H9 (cell line): ENCODE data around the gene MYH9. TPM values are rescaled to one million over a fixed set of nuclear protein-coding genes. Genes with fewer than 3 reads are reported as not detected.
"Not testable (repeated sequence)": the region's sequence is repeated elsewhere in the genome, so short reads cannot be mapped to it uniquely, and the experiment has no call there.

ENCODE experiments used
- DNase-seq: peaks from one replicate; pipeline ENCODE4 v3.0.0-alpha.2; 2017
- H2AFZ ChIP-seq: one replicate; pipeline ENCODE4 v1.6.1; 2013; ENCODE audit warnings: mild to moderate bottlenecking, low read length, control low read depth, moderate library complexity
- H2AK5ac ChIP-seq: 2 replicates; pipeline ENCODE4 v1.6.1; 2013; ENCODE audit warnings: low read length, control low read depth, mixed read lengths; ENCODE audit not compliant: insufficient read length
- H2BK120ac ChIP-seq: one replicate; pipeline ENCODE4 v1.6.1; 2013; ENCODE audit warnings: low read depth, mild to moderate bottlenecking, low read length, control low read depth, inconsistent platforms; ENCODE audit not compliant: poor library complexity, severe bottlenecking
- H2BK12ac ChIP-seq: 2 replicates; pipeline ENCODE4 v1.6.1; 2013; ENCODE audit warnings: low read length, control low read depth, mixed read lengths, low read depth; ENCODE audit not compliant: insufficient read length
- H2BK15ac ChIP-seq: 2 replicates; pipeline ENCODE4 v1.6.1; 2013; ENCODE audit warnings: low read depth, low read length, control low read depth
- H2BK20ac ChIP-seq: one replicate; pipeline ENCODE4 v1.6.1; 2013; ENCODE audit warnings: low read depth, mild to moderate bottlenecking, low read length, control low read depth, inconsistent platforms; ENCODE audit not compliant: poor library complexity, severe bottlenecking
- H2BK5ac ChIP-seq: 2 replicates; pipeline ENCODE4 v1.6.1; 2013; ENCODE audit warnings: low read length, control low read depth, mixed read lengths; ENCODE audit not compliant: insufficient read length
- H3K14ac ChIP-seq: 2 replicates; pipeline ENCODE4 v1.6.1; 2013; ENCODE audit warnings: low read length, control low read depth; ENCODE audit not compliant: insufficient read depth
- H3K18ac ChIP-seq: 2 replicates; pipeline ENCODE4 v1.6.1; 2013; ENCODE audit warnings: low read depth, mild to moderate bottlenecking, mixed read lengths, low read length, control low read depth; ENCODE audit not compliant: insufficient read length
- H3K23ac ChIP-seq: 2 replicates; pipeline ENCODE4 v1.6.1; 2013; ENCODE audit warnings: low read length, control low read depth, mixed read lengths, low read depth; ENCODE audit not compliant: insufficient read length
- H3K23me2 ChIP-seq: 2 replicates; pipeline ENCODE4 v1.6.1; 2013; ENCODE audit warnings: low read depth, mild to moderate bottlenecking, mixed read lengths, low read length, control low read depth; ENCODE audit not compliant: insufficient read length, poor library complexity, severe bottlenecking
- H3K27ac ChIP-seq: 2 replicates; pipeline ENCODE4 v1.5.1; 2013; ENCODE audit warnings: low read length, control low read depth, mixed read lengths, low read depth; ENCODE audit not compliant: insufficient read length
- H3K27me3 ChIP-seq: 2 replicates; pipeline ENCODE4 v1.6.1; 2013; ENCODE audit warnings: low read length, control low read depth, inconsistent platforms; ENCODE audit not compliant: insufficient read depth
- H3K4ac ChIP-seq: 2 replicates; pipeline ENCODE4 v1.6.1; 2013; ENCODE audit warnings: low read depth, mild to moderate bottlenecking, control low read depth, inconsistent platforms, low read length, moderate library complexity
- H3K4me1 ChIP-seq: 2 replicates; pipeline ENCODE4 v1.6.1; 2013; ENCODE audit warnings: low read length, control low read depth, inconsistent platforms; ENCODE audit not compliant: insufficient read depth
- H3K4me2 ChIP-seq: 2 replicates; pipeline ENCODE4 v1.6.1; 2013; ENCODE audit warnings: low read length, control low read depth, mixed read lengths; ENCODE audit not compliant: insufficient read length, insufficient read depth
- H3K56ac ChIP-seq: 2 replicates; pipeline ENCODE4 v1.6.1; 2013; ENCODE audit warnings: low read depth, mild to moderate bottlenecking, mixed read lengths, low read length, control low read depth; ENCODE audit not compliant: insufficient read length
- H3K79me1 ChIP-seq: 2 replicates; pipeline ENCODE4 v1.6.1; 2013; ENCODE audit warnings: low read depth, mild to moderate bottlenecking, moderate library complexity, low read length, control low read depth, inconsistent platforms; ENCODE audit not compliant: insufficient read depth, poor library complexity, severe bottlenecking
- H3K79me2 ChIP-seq: 2 replicates; pipeline ENCODE4 v1.6.1; 2013; ENCODE audit warnings: low read length, control low read depth, inconsistent platforms; ENCODE audit not compliant: insufficient read depth
- H3K9ac ChIP-seq: 2 replicates; pipeline ENCODE4 v1.6.1; 2013; ENCODE audit warnings: low read length, control low read depth, mixed read lengths; ENCODE audit not compliant: insufficient read length; ENCODE audit errors: extremely low read depth
- H3K9me3 ChIP-seq: one replicate; pipeline ENCODE4 v1.6.1; 2013; ENCODE audit warnings: low read depth, low read length, inconsistent platforms; ENCODE audit not compliant: control insufficient read depth
- H3T11ph ChIP-seq: one replicate; pipeline ENCODE4 v1.6.1; 2013; ENCODE audit warnings: mild to moderate bottlenecking, low read length, control low read depth, inconsistent platforms
- H4K20me1 ChIP-seq: one replicate; pipeline ENCODE4 v1.6.1; 2013; ENCODE audit not compliant: control insufficient read depth, insufficient read length, insufficient read depth
- H4K5ac ChIP-seq: 2 replicates; pipeline ENCODE4 v1.6.1; 2013; ENCODE audit warnings: low read depth, mild to moderate bottlenecking, mixed read lengths, low read length, control low read depth; ENCODE audit not compliant: insufficient read length
- H4K8ac ChIP-seq: replicated peaks from 2 replicates; pipeline ENCODE4 v1.6.1; 2013; ENCODE audit warnings: low read length, control low read depth, mixed read lengths, low read depth; ENCODE audit not compliant: insufficient read length
- H4K91ac ChIP-seq: 2 replicates; pipeline ENCODE4 v1.6.1; 2013; ENCODE audit warnings: low read depth, mild to moderate bottlenecking, moderate library complexity, mixed read lengths, low read length, control low read depth; ENCODE audit not compliant: insufficient read length
- H3K27ac Mint-ChIP-seq, 3 experiments: 2 replicates in 2 of 3; 3 replicates in 1 of 3; pipeline ENCODE4 v1.8.0; 2020 to 2021; ENCODE audit warnings: mixed read lengths in 3 of 3, mild to moderate bottlenecking in 1 of 3, moderate library complexity in 1 of 3
- H3K27me3 Mint-ChIP-seq: 2 replicates; pipeline ENCODE4 v1.8.0; 2021; ENCODE audit warnings: low read depth, mild to moderate bottlenecking, moderate library complexity, mixed read lengths
- H3K36me3 Mint-ChIP-seq, 3 experiments: 2 replicates in 2 of 3; 3 replicates in 1 of 3; pipeline ENCODE4 v1.8.0; 2020 to 2021; ENCODE audit warnings: low read depth in 3 of 3, mixed read lengths in 3 of 3; ENCODE audit not compliant: insufficient read depth in 1 of 3
- H3K4me1 Mint-ChIP-seq, 2 experiments: 2 replicates each; pipeline ENCODE4 v1.8.0; 2020; ENCODE audit warnings: mixed read lengths in 2 of 2
- H3K4me3 Mint-ChIP-seq, 2 experiments: 2 replicates in 1 of 2; 3 replicates in 1 of 2; pipeline ENCODE4 v1.8.0; 2020 to 2021; ENCODE audit warnings: mild to moderate bottlenecking in 2 of 2, mixed read lengths in 2 of 2, moderate library complexity in 1 of 2
- H3K9me3 Mint-ChIP-seq, 2 experiments: 2 replicates in 1 of 2; 3 replicates in 1 of 2; pipeline ENCODE4 v1.8.0; 2020; ENCODE audit warnings: mild to moderate bottlenecking in 2 of 2, mixed read lengths in 2 of 2, moderate library complexity in 1 of 2
- WGBS: extraction: QIAGEN DNeasy Blood & Tissue Kit; methylation state at CpG from one replicate; pipeline ENCODE4 v1.1.7; 2013; ENCODE audit warnings: missing lambda C conversion rate, low lambda C conversion rate, mixed read lengths; ENCODE audit not compliant: insufficient read length; ENCODE audit errors: extremely low coverage; 5-methylcytosine and 5-hydroxymethylcytosine counted together
- total RNA-seq: library from RNA; stranded (reverse); gene quantifications from 2 replicates; pipeline ENCODE4 v1.2.1, GENCODE V29; 2021
- TF ChIP-seq, protein P1 (sequence below): fragments of 200-600 bp; sonication (generic); conservative IDR thresholded peaks from 3 replicates; pipeline ENCODE4 v1.8.0; 2021; ENCODE audit warnings: antibody characterized with exemption, mild to moderate bottlenecking

The MYH9 gene
- total RNA-seq, 1 experiment from 2014 or later, result 266 TPM

DNA sequence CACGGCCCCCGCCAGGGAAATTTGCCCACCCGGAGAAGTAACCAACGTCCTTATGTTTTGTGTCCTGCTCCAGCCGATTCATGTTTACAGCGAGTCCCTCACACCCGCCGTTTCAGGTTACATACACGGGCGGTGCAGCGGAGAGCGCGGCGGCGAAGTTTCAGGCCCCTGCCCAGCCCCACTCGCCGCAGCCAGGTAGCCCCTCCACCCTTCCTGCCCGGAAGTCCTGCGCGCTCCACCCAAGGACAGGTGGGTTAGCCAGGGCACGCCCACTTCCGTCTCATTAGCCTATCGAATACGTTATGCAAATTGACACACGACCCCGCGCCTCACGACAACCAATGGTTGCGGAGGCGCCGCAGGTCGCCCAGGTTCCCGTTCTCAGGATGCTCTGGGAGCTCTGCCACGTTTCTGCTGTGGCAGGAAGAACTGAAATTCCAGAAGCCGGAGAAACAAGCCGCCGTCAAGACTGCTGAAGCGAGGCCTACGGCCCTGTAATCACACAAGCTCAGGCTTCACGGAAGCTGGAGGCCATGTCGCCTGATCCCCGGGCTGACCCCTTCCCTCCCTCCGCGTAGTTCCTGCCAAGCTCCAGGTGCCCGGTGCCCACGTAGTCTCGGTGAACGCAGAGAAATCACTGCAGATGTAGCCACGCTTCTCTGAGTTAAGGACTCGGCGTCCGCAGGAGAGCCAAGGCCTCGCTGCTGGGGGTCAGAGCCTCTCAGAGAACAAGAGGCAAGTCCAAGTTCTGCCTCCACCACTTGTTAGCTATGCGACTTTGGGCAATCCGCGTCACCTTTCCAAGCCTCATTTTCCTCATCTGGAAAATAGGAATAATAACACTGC lies 22.4 kb upstream of the MYH9 start:
- Histone ChIP-seq H3K14ac (peak overlapping the region; percentile 92), H4K5ac (peak overlapping the region; percentile 92), H3K56ac (peak overlapping the region; percentile 38), H3T11ph (no peak overlapping the region), H2BK5ac (peak overlapping the region; percentile 88), H4K20me1 (no peaks in the 10 kb centered on the region), H3K23ac (no peak overlapping the region), H3K79me1 (no peaks in the 10 kb centered on the region), H3K4me1 (no peaks in the 10 kb centered on the region; the same call in 1 of the 2 replicates), H4K8ac (no peak overlapping the region), H2BK12ac (peak overlapping the region; percentile 75), H3K27me3 (no peaks in the 10 kb centered on the region), H3K9ac (peak overlapping the region; percentile 85), H2AK5ac (peak overlapping the region; percentile 27), H3K9me3 (no peaks in the 10 kb centered on the region), H4K91ac (peak overlapping the region; percentile 32), H2BK20ac (no peak overlapping the region), H2AFZ (no peak overlapping the region), H3K18ac (peak overlapping the region; percentile 99), H3K79me2 (no peaks in the 10 kb centered on the region), H3K23me2 (peaks cover 4% of the 10 kb centered on the region), H3K27ac (peak overlapping the region; percentile 98), H3K4ac (no peak overlapping the region; the same call in 1 of the 2 replicates), H2BK15ac (no peak overlapping the region), H3K4me2 (peak overlapping the region; percentile 85), H2BK120ac (no peak overlapping the region)
- peaks cover 14 to 18% of the 10 kb centered on the region in 2 experiments for H3K4me1 Mint-ChIP-seq
- DNase-seq, result peak; percentile 100
- no peaks in the 10 kb centered on the region for H3K36me3 Mint-ChIP-seq
- H3K4me3 Mint-ChIP-seq, result peak overlapping the region; percentile 78 to 91
- no peaks in the 10 kb centered on the region for H3K27me3 Mint-ChIP-seq
- WGBS, result no CpG with 5 or more reads among the region's 56 CpGs
- no peaks in the 10 kb centered on the region for H3K9me3 Mint-ChIP-seq
- peak overlapping the region; percentile 99 to 100 (median 100) for H3K27ac Mint-ChIP-seq
- TF ChIP-seq, protein P1, sequence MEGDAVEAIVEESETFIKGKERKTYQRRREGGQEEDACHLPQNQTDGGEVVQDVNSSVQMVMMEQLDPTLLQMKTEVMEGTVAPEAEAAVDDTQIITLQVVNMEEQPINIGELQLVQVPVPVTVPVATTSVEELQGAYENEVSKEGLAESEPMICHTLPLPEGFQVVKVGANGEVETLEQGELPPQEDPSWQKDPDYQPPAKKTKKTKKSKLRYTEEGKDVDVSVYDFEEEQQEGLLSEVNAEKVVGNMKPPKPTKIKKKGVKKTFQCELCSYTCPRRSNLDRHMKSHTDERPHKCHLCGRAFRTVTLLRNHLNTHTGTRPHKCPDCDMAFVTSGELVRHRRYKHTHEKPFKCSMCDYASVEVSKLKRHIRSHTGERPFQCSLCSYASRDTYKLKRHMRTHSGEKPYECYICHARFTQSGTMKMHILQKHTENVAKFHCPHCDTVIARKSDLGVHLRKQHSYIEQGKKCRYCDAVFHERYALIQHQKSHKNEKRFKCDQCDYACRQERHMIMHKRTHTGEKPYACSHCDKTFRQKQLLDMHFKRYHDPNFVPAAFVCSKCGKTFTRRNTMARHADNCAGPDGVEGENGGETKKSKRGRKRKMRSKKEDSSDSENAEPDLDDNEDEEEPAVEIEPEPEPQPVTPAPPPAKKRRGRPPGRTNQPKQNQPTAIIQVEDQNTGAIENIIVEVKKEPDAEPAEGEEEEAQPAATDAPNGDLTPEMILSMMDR, result peak; percentile 42; the same call in 2 of the 3 replicates

DNA sequence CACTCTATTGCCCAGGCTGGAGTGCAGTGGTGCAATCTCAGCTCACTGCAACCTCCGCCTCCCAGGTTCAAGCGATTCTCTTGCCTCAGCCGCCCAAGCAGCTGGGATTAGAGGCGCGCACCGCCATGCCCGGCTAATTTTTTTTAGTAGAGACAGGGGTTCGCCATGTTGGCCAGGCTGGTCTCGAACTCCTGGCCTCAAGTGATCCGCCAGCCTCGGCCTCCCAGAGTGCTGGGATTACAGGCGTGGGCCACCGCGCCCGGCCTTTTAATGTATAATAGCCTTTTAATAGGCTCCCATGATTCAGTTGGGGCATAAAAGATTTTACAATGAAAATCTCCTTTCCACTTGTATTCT lies 21.8 kb upstream of the MYH9 start:
- H2BK5ac ChIP-seq, H3T11ph ChIP-seq, H3K14ac ChIP-seq, H3K23ac ChIP-seq, H2AK5ac ChIP-seq, DNase-seq, H3K56ac ChIP-seq, H3K23me2 ChIP-seq, H3K27me3 Mint-ChIP-seq, H2BK12ac ChIP-seq, H3K36me3 Mint-ChIP-seq, H4K5ac ChIP-seq, H3K4ac ChIP-seq, H2BK20ac ChIP-seq, H3K79me2 ChIP-seq, H2AFZ ChIP-seq, H4K8ac ChIP-seq, H4K91ac ChIP-seq, H3K27me3 ChIP-seq, H3K18ac ChIP-seq, H3K9me3 Mint-ChIP-seq, H3K4me1 ChIP-seq, H3K79me1 ChIP-seq, H4K20me1 ChIP-seq, H2BK120ac ChIP-seq, H2BK15ac ChIP-seq, H3K9me3 ChIP-seq: not testable (repeated sequence)
- Mint-ChIP-seq H3K4me3 (peak overlapping the region; percentile 78 to 91), H3K27ac (peak overlapping the region; percentile 89 to 100 (median 98)), H3K4me1 (peaks cover 14 to 18% of the 10 kb centered on the region in 2 experiments)
- no CpG with 5 or more reads among the region's 15 CpGs for WGBS
- peak overlapping the region; percentile 7 for H3K4me2 ChIP-seq
- H3K27ac ChIP-seq, result peak overlapping the region; percentile 4
- H3K9ac ChIP-seq, result peak overlapping the region; percentile 21
